T-cell (primary cell): Measurements from ENCODE around the gene C1orf232. TPM values are rescaled to one million over a fixed set of nuclear protein-coding genes. Genes with fewer than 3 reads are reported as not detected.

Experiments used
- ATAC-seq, 4 experiments: fragments of 200-7000 bp in 3 of 4; fragments of 150-1000 bp in 1 of 4; cut with Tn5 transposase; replicated peaks in 1 of 4; 1 replicate in 3 of 4; 2 replicates in 1 of 4; pipeline ENCODE4 v1.10.0; 2021; ENCODE audit warnings: moderate library complexity in 3 of 4, mild to moderate bottlenecking in 2 of 4, moderate number of reproducible peaks in 1 of 4
- CTCF ChIA-PET, 2 donors: fragments of 300-600 bp; sonication (Branson Sonifier 250); formaldehyde crosslinking; loops; one replicate each; lab custom pipeline; 2022; ENCODE audit warnings: antibody characterized with exemption in 2 of 2; lab: Charles Lee
- POLR2A ChIA-PET, 2 donors: fragments of 300-600 bp; sonication (Branson Sonifier 250); formaldehyde crosslinking; loops; one replicate each; lab custom pipeline; 2022; ENCODE audit warnings: antibody characterized with exemption in 2 of 2; lab: Charles Lee
- DNase-seq, 35 experiments: peaks; one replicate each; pipeline versions ENCODE4 v3.0.0 to v3.0.0-alpha.2; 2013 to 2023
- H3K27ac ChIP-seq: one replicate; pipeline ENCODE4 v1.5.1; 2013; ENCODE audit warnings: low read length
- H3K27me3 ChIP-seq, 2 experiments: replicated peaks in 1 of 2; 1 replicate in 1 of 2; 2 replicates in 1 of 2; pipeline versions ENCODE4 v1.6.1 to v1.7.0; 2013; ENCODE audit warnings: low read length in 1 of 2, mixed read lengths in 1 of 2; ENCODE audit not compliant: control insufficient read depth in 2 of 2, insufficient read depth in 2 of 2; ENCODE audit errors: extremely low read depth in 1 of 2
- H3K36me3 ChIP-seq, 2 donors: 1 replicate in 1 of 2; 2 replicates in 1 of 2; pipeline versions ENCODE4 v1.6.1 to v1.7.0; 2013; ENCODE audit warnings: low read length in 1 of 2; ENCODE audit not compliant: control insufficient read depth in 2 of 2, insufficient read depth in 1 of 2; ENCODE audit errors: extremely low read depth in 1 of 2
- H3K4me1 ChIP-seq, 2 experiments: 1 replicate in 1 of 2; 2 replicates in 1 of 2; pipeline versions ENCODE4 v1.6.1 to v1.7.0; 2013; ENCODE audit warnings: low read length in 2 of 2, mixed read lengths in 1 of 2; ENCODE audit not compliant: insufficient read depth in 2 of 2, control insufficient read depth in 1 of 2; ENCODE audit errors: extremely low read depth in 1 of 2
- H3K4me3 ChIP-seq, 2 donors: 1 replicate in 1 of 2; 2 replicates in 1 of 2; pipeline versions ENCODE4 v1.5.1 to v1.7.0; 2013; ENCODE audit warnings: mild to moderate bottlenecking in 2 of 2, low read length in 1 of 2, moderate library complexity in 1 of 2; ENCODE audit not compliant: control insufficient read depth in 1 of 2; ENCODE audit errors: extremely low read depth in 1 of 2
- H3K9me3 ChIP-seq: 2 replicates; pipeline ENCODE4 v1.7.0; 2013
- H3K27ac Mint-ChIP-seq, 2 donors: one replicate each; pipeline ENCODE4 v1.8.0; 2020 to 2021; ENCODE audit warnings: mild to moderate bottlenecking in 2 of 2, mixed read lengths in 2 of 2
- H3K27me3 Mint-ChIP-seq, 2 donors: one replicate each; pipeline ENCODE4 v1.8.0; 2021 to 2022; ENCODE audit warnings: mixed read lengths in 2 of 2
- H3K36me3 Mint-ChIP-seq: one replicate; pipeline ENCODE4 v1.8.0; 2021; ENCODE audit warnings: mixed read lengths
- H3K4me1 Mint-ChIP-seq, 3 donors: one replicate each; pipeline ENCODE4 v1.8.0; 2020 to 2022; ENCODE audit warnings: mixed read lengths in 3 of 3, mild to moderate bottlenecking in 1 of 3
- H3K4me3 Mint-ChIP-seq, 3 donors: one replicate each; pipeline ENCODE4 v1.8.0; 2020 to 2022; ENCODE audit warnings: mild to moderate bottlenecking in 3 of 3, mixed read lengths in 3 of 3, moderate library complexity in 3 of 3
- H3K9me3 Mint-ChIP-seq, 3 donors: one replicate each; pipeline ENCODE4 v1.8.0; 2020 to 2022; ENCODE audit warnings: mixed read lengths in 3 of 3
- WGBS: methylation state at CpG from one replicate; pipeline ENCODE4 v1.1.5; 2013; ENCODE audit warnings: missing lambda C conversion rate; ENCODE audit not compliant: insufficient coverage; 5-methylcytosine and 5-hydroxymethylcytosine counted together
- total RNA-seq, 35 experiments: library from RNA in 6 of 35; stranded (reverse) in 6 of 35; fragments of 120-200 nt in 1 of 35; gene quantifications; one replicate each; pipeline versions ENCODE4 v1.2.1 to v1.2.4 and lab custom pipeline; 2013 to 2026

Gene C1orf232
- total RNA-seq, 5 donors from 2014 or later (not counting 1 experiment from before 2014, with no cell fraction given): not detected

GRCh38 chr1:26155370-26156284 is 13.1 kb downstream of the C1orf232 start:
- peaks cover 12 to 29% of the 10 kb centered on the region in 2 donors for H3K27me3 Mint-ChIP-seq

GRCh38 chr1:26154750-26155149 is 14.0 kb downstream of the C1orf232 start:
- Histone ChIP-seq H3K36me3 (no peaks in the 10 kb centered on the region), H3K4me3 (no peak overlapping the region), H3K27ac (no peak overlapping the region), H3K4me1 (peaks cover 0 to 6% of the 10 kb centered on the region in 2 experiments), H3K27me3 (peaks cover 0 to 54% of the 10 kb centered on the region in 2 experiments), H3K9me3 (no peaks in the 10 kb centered on the region)
- DNase-seq (no peak), ATAC-seq (no peak)
- WGBS: 71% methylated on average over 6 of the region's 9 CpGs
- Mint-ChIP-seq H3K36me3 (no peaks in the 10 kb centered on the region), H3K27ac (no peak overlapping the region), H3K4me1 (peaks cover 0 to 3% (median 3%) of the 10 kb centered on the region in 3 donors), H3K4me3 (no peak overlapping the region), H3K27me3 (peaks cover 12 to 28% of the 10 kb centered on the region in 2 donors), H3K9me3 (no peaks in the 10 kb centered on the region)
- POLR2A ChIA-PET: no interaction called here
- CTCF ChIA-PET: interaction anchor here in 1 of 2 donors (1.6 to 1.8 kb wide), 2 partner anchors 10 to 28 kb away, joined by 4 to 5 read pairs; no protein-coding TSS in a partner anchor

More at GRCh38 chr1:26155370-26156284, 13.1 kb downstream of the C1orf232 start:
- no peak for DNase-seq
- H3K4me3 Mint-ChIP-seq: no peak overlapping the region
- Histone ChIP-seq H3K4me3 (no peak overlapping the region), H3K27me3 (peaks cover 0 to 63% of the 10 kb centered on the region in 2 experiments), H3K36me3 (no peaks in the 10 kb centered on the region), H3K27ac (no peak overlapping the region), H3K9me3 (no peaks in the 10 kb centered on the region), H3K4me1 (peaks cover 0 to 6% of the 10 kb centered on the region in 2 experiments)
- 58% methylated on average over 13 of the region's 21 CpGs for WGBS
- peaks cover 0 to 3% (median 3%) of the 10 kb centered on the region in 3 donors for H3K4me1 Mint-ChIP-seq
- ChIA-PET POLR2A (interaction anchor here in 1 of 2 donors (0.5 to 0.9 kb wide), 2 partner anchors 14 to 118 kb away, joined by 3 read pairs; partner anchors contain the start of gene ZNF593), CTCF (interaction anchor here in 1 of 2 donors (1.6 to 1.8 kb wide), 2 partner anchors 11 to 29 kb away, joined by 4 to 5 read pairs; no protein-coding TSS in a partner anchor)
- no peak for ATAC-seq
- no peaks in the 10 kb centered on the region for H3K36me3 Mint-ChIP-seq
- H3K27ac Mint-ChIP-seq: no peak overlapping the region
- no peaks in the 10 kb centered on the region for H3K9me3 Mint-ChIP-seq

- WGBS: 100% methylated on average over 1 of the region's 5 CpGs
- ATAC-seq: no peak
- H3K27ac Mint-ChIP-seq: no peak overlapping the region
- no peaks in the 10 kb centered on the region for H3K36me3 Mint-ChIP-seq
- Histone ChIP-seq H3K9me3 (no peaks in the 10 kb centered on the region), H3K27ac (no peak overlapping the region), H3K27me3 (peaks cover 0 to 49% of the 10 kb centered on the region in 2 experiments), H3K36me3 (no peaks in the 10 kb centered on the region), H3K4me1 (peaks cover 0 to 6% of the 10 kb centered on the region in 2 experiments), H3K4me3 (no peak overlapping the region)
- DNase-seq: no peak
- CTCF ChIA-PET: interaction anchor here in 1 of 2 donors (1.6 kb wide), 1 partner anchor 27 kb away, joined by 4 read pairs; no protein-coding TSS in a partner anchor
- POLR2A ChIA-PET: no interaction called here
- H3K27me3 Mint-ChIP-seq: peaks cover 12 to 23% of the 10 kb centered on the region in 2 donors
- H3K9me3 Mint-ChIP-seq: no peaks in the 10 kb centered on the region
- no peak overlapping the region for H3K4me3 Mint-ChIP-seq
- peaks cover 0 to 3% (median 3%) of the 10 kb centered on the region in 3 donors for H3K4me1 Mint-ChIP-seq
Observed at GRCh38 chr1:26153966-26154532, 14.7 kb downstream of the C1orf232 start.

- ChIA-PET POLR2A (no interaction called here), CTCF (no interaction called here)
- no peak for DNase-seq
- Mint-ChIP-seq H3K9me3 (no peaks in the 10 kb centered on the region), H3K4me1 (peaks cover 6 to 7% (median 6%) of the 10 kb centered on the region in 3 donors), H3K36me3 (no peaks in the 10 kb centered on the region), H3K27ac (no peak overlapping the region), H3K27me3 (peaks cover 7 to 15% of the 10 kb centered on the region in 2 donors), H3K4me3 (no peak overlapping the region)
- no peaks in the 10 kb centered on the region for H3K36me3 ChIP-seq
- no peak for ATAC-seq
- H3K27me3 ChIP-seq: peaks cover 0 to 21% of the 10 kb centered on the region in 2 experiments
- H3K27ac ChIP-seq: no peak overlapping the region
- no peaks in the 10 kb centered on the region for H3K9me3 ChIP-seq
- no peak overlapping the region for H3K4me3 ChIP-seq
- H3K4me1 ChIP-seq: peaks cover 0 to 3% of the 10 kb centered on the region in 2 experiments
Observed at GRCh38 chr1:26148887-26149286, 19.9 kb downstream of the C1orf232 start.

GRCh38 chr1:26145960-26146294 is 22.8 kb downstream of the C1orf232 start:
- CTCF ChIA-PET: interaction anchor here (0.9 to 3.5 kb wide), 7 partner anchors 12 to 88 kb away, joined by 3 to 59 read pairs (median 7); partner anchors contain the start of gene CEP85 (in 1 of the 2)
- no peak for ATAC-seq
- H3K9me3 Mint-ChIP-seq: no peaks in the 10 kb centered on the region
- no peak for DNase-seq
- H3K4me3 Mint-ChIP-seq: no peak overlapping the region
- H3K4me3 ChIP-seq: no peak overlapping the region
- H3K27ac Mint-ChIP-seq: no peak overlapping the region
- H3K9me3 ChIP-seq: no peaks in the 10 kb centered on the region
- H3K27me3 Mint-ChIP-seq: peaks cover 4 to 14% of the 10 kb centered on the region in 2 donors
- no peak overlapping the region for H3K27ac ChIP-seq
- POLR2A ChIA-PET: no interaction called here
- WGBS: 48% methylated on average over 5 of the region's 6 CpGs
- no peaks in the 10 kb centered on the region for H3K36me3 ChIP-seq
- H3K36me3 Mint-ChIP-seq: no peaks in the 10 kb centered on the region
- peaks cover 0 to 3% of the 10 kb centered on the region in 2 experiments for H3K4me1 ChIP-seq
- H3K27me3 ChIP-seq: peaks cover 0 to 21% of the 10 kb centered on the region in 2 experiments
- peaks cover 6 to 7% (median 6%) of the 10 kb centered on the region in 3 donors for H3K4me1 Mint-ChIP-seq
